ENCODE results near the gene AIG1.

Gene AIG1

DNA sequence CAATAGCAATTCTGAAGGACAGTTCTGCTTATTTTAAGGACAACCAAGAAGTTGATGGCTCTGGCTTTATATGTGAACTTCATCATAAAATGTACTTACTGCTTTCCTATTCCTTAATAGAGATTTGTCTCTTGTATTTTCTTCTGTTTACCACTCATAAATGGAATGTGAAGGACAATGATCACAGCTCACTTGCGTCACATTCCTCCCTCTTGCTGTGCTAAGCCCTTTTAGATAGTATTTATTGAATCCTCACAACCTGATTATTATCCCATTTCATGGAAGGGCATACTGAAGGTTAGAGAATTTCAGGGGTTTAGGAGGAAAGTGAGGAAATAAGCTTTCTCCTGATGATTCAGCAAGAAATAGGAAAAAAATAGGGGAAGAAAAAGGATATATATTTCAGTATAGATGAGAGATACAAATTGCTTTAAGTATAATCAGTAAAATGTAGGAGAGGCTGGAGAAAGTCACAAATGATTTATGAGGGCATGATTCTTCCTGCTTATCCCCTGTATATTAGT lies 132.9 kb downstream of the AIG1 start:
- TF ChIP-seq, protein P1, sequence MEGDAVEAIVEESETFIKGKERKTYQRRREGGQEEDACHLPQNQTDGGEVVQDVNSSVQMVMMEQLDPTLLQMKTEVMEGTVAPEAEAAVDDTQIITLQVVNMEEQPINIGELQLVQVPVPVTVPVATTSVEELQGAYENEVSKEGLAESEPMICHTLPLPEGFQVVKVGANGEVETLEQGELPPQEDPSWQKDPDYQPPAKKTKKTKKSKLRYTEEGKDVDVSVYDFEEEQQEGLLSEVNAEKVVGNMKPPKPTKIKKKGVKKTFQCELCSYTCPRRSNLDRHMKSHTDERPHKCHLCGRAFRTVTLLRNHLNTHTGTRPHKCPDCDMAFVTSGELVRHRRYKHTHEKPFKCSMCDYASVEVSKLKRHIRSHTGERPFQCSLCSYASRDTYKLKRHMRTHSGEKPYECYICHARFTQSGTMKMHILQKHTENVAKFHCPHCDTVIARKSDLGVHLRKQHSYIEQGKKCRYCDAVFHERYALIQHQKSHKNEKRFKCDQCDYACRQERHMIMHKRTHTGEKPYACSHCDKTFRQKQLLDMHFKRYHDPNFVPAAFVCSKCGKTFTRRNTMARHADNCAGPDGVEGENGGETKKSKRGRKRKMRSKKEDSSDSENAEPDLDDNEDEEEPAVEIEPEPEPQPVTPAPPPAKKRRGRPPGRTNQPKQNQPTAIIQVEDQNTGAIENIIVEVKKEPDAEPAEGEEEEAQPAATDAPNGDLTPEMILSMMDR (conservative IDR thresholded peaks at IDR 0.05): no peak
- H3K27ac ChIP-seq: no peak overlapping the region

DNA sequence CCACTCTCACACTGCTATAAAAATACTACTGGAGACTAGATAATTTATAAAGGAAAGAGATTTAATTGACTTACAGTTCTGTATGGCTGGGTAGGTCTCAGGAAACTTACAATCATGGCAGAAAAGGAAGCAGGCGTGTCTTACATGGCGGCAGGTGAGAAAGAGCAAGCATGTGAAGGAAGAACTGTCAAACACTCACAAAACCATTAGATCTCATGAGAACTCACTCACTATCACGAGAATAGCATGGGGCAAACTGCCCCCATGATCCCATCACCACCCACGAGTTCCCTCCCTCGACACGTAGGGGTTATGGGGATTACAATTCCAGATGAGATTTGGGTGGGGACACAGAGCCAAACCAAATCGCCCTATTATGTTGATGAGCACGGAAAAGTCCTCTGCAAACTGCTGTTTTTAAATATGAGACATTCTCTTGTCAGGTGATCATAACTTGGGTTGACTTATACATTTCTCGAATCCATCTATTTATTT lies 133.5 kb downstream of the AIG1 start:
- no peak overlapping the region for H3K27ac ChIP-seq
- TF ChIP-seq, protein P1 (conservative IDR thresholded peaks at IDR 0.05): no peak

DNA sequence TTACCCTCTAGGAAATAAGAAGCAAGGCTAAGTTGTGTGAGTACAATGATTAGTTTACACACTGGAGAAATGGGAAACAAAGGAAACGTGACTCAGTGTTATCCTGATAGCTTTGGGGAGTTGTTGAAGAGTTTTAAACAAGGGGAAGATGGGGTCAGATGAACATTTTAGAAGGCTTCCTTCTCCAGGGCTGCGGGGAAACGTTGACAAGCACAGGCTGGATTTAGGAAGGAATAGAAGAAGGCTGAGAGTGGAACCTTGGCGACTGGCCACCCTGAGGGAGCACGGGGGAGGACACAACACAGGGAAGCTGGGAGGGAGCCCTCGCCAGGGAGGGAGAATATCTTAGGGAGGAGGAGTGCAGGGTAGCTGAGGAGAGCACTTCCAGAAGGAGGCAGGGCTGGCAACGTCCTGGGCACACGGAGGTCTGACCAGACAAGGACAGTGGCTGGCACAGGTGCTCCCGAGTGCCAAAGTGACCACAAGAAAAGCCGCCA lies 134.7 kb downstream of the AIG1 start:
- TF ChIP-seq, protein P1 (conservative IDR thresholded peaks at IDR 0.05): no peak

DNA sequence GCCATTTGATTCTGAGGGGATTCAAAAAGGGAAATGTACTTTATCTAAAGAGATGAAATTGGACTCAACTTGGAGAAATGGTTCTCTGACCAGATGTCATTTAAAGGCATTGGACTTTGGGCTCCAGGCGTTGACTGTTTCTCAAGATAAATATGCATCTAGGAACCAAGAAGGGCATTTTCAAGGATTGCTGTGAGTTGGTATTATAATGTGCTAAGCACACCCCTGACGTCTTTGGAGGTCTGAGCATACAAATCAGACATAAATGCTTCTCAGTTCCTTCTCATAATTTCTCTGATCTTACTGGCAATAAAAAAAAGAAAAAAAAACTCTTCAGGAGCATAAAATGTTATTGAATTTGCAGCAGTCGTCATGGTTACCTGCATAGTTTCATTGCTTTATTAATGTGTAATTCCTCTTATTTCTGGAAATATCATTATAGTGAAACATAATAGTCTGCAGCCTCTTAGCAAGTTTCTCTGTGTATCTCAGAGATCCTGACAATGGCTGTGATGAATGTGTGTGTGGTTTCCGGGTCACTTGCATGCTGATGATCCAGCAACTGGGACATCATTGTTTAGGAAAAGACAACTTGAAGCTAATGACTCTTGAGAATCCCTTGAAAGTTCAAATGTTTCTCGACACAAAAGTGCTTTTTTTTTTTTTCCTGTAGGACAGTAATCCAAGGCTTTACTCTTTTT lies 136.0 kb downstream of the AIG1 start:
- no peak overlapping the region for H3K27ac ChIP-seq
- TF ChIP-seq, protein P1 (conservative IDR thresholded peaks at IDR 0.05): no peak

More for the DNA sequence above, 134.7 kb downstream of the AIG1 start:
- no peak overlapping the region for H3K27ac ChIP-seq

DNA sequence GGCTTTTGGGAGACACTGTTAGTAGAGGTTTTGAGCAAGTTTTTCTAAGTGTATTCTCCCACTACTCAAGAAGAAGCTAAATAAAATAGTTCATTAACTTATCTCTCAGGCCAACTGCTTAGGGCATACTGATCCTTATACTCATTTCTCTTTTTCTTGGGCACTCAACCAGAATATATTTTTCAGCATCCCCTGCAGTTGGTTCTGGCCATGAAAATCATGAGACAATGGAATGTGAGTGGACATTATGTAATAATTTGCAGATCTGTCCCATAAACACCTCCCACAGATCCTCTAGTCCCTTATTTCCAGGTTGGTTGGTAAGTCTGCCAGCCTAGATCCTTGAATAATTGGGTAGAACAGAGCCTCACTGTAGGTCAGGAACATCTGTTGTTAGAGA lies 136.7 kb downstream of the AIG1 start:
- H3K27ac ChIP-seq: no peak overlapping the region
- TF ChIP-seq, protein P1 (conservative IDR thresholded peaks at IDR 0.05): no peak

DNA sequence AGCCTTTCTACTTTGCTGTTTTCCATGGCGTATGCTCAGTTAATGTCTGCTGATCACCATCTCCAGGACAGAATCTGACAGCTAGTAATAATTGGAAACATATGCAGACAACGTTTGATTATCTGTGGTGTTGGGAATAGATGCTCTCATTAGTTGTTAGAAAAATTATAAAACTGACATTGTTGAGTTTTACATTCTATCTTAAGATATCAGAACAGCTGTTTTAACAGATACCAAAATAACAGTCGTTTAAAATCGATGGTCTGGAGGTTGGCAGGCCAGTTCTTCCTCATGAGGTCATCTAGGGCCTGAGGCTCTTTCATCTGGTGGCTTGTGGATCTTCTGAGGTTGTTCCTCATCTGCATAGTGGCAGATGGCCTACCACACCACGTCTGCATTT lies 137.6 kb downstream of the AIG1 start:
- TF ChIP-seq, protein P1 (conservative IDR thresholded peaks at IDR 0.05): no peak
- no peak overlapping the region for H3K27ac ChIP-seq

DNA sequence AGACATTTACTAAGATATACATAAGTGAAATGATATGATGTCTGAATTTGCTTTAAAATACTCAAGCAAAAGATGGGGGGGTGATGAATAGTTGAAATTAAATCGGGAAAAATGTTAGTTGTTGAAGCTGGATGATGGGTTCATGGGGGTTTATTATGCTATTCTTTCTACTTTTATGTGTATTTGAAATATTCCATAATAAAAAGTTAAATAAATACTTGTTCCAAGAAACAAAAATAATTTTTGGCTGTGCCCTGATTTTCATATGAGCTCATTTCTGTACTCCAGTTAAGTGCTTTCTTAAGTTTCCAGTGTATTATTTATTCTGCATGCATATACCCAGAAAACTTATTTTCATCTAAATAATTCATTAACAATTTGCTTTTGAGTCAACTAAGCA lies 138.6 kb downstream of the AIG1 start:
- no peak overlapping the region for H3K27ac ChIP-seq
- TF ChIP-seq, protein P1 (conservative IDR thresholded peaks at IDR 0.05): no peak
